Measurements from ENCODE around the gene MYBPC3. TPM values are rescaled to one million over a fixed set of nuclear protein-coding genes. Genes with fewer than 3 reads are reported as not detected.

Gene MYBPC3
- total RNA-seq, 1 experiment from 2014 or later: 0.07 TPM

GRCh38 chr11:47285969-47286770 is 66.3 kb downstream of the MYBPC3 start:
- Mint-ChIP-seq H3K36me3 (peaks cover 73% of the 10 kb centered on the region), H3K27ac (no peak overlapping the region), H3K4me1 (peaks cover under 1% of the 10 kb centered on the region; the same call in 1 of the 2 replicates), H3K27me3 (ENCODE audit: low read depth) (no peaks in the 10 kb centered on the region), H3K4me3 (no peak overlapping the region), H3K9me3 (no peaks in the 10 kb centered on the region)
- ATAC-seq (no peak), DNase-seq (ENCODE audit: low spot score) (no peak)
- TF ChIP-seq ZBTB21 (CRISPR knock-in tag; IDR thresholded peaks at IDR 0.05; ENCODE audit: borderline replicate concordance) (no peak), HMGXB4 (CRISPR knock-in tag; IDR thresholded peaks at IDR 0.05) (no peak), OVOL2 (CRISPR knock-in tag; IDR thresholded peaks at IDR 0.05; ENCODE audit: borderline replicate concordance) (no peak), AFF4 (CRISPR knock-in tag; IDR thresholded peaks at IDR 0.05; ENCODE audit: borderline replicate concordance) (no peak)
- POLR2A ChIA-PET: interaction anchor here (1.3 kb wide), 1 partner anchor 28 kb away, joined by 4 read pairs; the partner anchor contains the start of gene NR1H3
- CTCF ChIA-PET: no interaction called here

DNA sequence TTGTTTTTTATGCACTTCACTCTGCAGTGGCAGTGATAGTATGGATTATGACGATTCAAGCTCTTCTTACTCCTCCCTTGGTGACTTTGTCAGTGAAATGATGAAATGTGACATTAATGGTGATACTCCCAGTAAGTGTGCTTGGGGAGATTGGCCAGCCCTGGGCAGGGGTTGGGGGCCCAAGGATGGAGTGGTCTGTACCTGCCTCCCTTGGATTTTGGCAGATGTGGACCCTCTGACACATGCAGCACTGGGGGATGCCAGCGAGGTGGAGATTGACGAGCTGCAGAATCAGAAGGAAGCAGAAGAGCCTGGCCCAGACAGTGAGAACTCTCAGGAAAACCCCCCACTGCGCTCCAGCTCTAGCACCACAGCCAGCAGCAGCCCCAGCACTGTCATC is 68.4 kb downstream of the MYBPC3 start:
- ATAC-seq (no peak), DNase-seq (ENCODE audit: low spot score) (no peak)
- H3K4me3 Mint-ChIP-seq: no peak overlapping the region
- no peaks in the 10 kb centered on the region for H3K27me3 Mint-ChIP-seq (ENCODE audit: low read depth)
- no peaks in the 10 kb centered on the region for H3K9me3 Mint-ChIP-seq
- peaks cover 66% of the 10 kb centered on the region for H3K36me3 Mint-ChIP-seq
- ChIA-PET CTCF (no interaction called here), POLR2A (no interaction called here)
- H3K4me1 Mint-ChIP-seq: peaks cover 10% of the 10 kb centered on the region
- H3K27ac Mint-ChIP-seq: no peak overlapping the region
- TF ChIP-seq MLX (CRISPR knock-in tag; IDR thresholded peaks at IDR 0.05) (no peak), JAZF1 (CRISPR knock-in tag; IDR thresholded peaks at IDR 0.05) (no peak), OVOL2 (CRISPR knock-in tag; IDR thresholded peaks at IDR 0.05; ENCODE audit: borderline replicate concordance) (no peak), SMAD3 (CRISPR knock-in tag; IDR thresholded peaks at IDR 0.05; ENCODE audit: borderline replicate concordance) (no peak), RORB (CRISPR knock-in tag; IDR thresholded peaks at IDR 0.05) (no peak), NFYB (CRISPR knock-in tag; conservative IDR thresholded peaks at IDR 0.05; ENCODE audit: low read depth) (no peak), HMGXB4 (CRISPR knock-in tag; IDR thresholded peaks at IDR 0.05) (no peak), FOXP4 (CRISPR knock-in tag; IDR thresholded peaks at IDR 0.05) (no peak)
- TF ChIP-seq, protein P1, sequence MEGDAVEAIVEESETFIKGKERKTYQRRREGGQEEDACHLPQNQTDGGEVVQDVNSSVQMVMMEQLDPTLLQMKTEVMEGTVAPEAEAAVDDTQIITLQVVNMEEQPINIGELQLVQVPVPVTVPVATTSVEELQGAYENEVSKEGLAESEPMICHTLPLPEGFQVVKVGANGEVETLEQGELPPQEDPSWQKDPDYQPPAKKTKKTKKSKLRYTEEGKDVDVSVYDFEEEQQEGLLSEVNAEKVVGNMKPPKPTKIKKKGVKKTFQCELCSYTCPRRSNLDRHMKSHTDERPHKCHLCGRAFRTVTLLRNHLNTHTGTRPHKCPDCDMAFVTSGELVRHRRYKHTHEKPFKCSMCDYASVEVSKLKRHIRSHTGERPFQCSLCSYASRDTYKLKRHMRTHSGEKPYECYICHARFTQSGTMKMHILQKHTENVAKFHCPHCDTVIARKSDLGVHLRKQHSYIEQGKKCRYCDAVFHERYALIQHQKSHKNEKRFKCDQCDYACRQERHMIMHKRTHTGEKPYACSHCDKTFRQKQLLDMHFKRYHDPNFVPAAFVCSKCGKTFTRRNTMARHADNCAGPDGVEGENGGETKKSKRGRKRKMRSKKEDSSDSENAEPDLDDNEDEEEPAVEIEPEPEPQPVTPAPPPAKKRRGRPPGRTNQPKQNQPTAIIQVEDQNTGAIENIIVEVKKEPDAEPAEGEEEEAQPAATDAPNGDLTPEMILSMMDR (IDR thresholded peaks at IDR 0.05): no peak
- TF ChIP-seq, protein P2, sequence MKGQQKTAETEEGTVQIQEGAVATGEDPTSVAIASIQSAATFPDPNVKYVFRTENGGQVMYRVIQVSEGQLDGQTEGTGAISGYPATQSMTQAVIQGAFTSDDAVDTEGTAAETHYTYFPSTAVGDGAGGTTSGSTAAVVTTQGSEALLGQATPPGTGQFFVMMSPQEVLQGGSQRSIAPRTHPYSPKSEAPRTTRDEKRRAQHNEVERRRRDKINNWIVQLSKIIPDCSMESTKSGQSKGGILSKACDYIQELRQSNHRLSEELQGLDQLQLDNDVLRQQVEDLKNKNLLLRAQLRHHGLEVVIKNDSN (CRISPR knock-in tag; IDR thresholded peaks at IDR 0.05): no peak
- TF ChIP-seq, protein P3, sequence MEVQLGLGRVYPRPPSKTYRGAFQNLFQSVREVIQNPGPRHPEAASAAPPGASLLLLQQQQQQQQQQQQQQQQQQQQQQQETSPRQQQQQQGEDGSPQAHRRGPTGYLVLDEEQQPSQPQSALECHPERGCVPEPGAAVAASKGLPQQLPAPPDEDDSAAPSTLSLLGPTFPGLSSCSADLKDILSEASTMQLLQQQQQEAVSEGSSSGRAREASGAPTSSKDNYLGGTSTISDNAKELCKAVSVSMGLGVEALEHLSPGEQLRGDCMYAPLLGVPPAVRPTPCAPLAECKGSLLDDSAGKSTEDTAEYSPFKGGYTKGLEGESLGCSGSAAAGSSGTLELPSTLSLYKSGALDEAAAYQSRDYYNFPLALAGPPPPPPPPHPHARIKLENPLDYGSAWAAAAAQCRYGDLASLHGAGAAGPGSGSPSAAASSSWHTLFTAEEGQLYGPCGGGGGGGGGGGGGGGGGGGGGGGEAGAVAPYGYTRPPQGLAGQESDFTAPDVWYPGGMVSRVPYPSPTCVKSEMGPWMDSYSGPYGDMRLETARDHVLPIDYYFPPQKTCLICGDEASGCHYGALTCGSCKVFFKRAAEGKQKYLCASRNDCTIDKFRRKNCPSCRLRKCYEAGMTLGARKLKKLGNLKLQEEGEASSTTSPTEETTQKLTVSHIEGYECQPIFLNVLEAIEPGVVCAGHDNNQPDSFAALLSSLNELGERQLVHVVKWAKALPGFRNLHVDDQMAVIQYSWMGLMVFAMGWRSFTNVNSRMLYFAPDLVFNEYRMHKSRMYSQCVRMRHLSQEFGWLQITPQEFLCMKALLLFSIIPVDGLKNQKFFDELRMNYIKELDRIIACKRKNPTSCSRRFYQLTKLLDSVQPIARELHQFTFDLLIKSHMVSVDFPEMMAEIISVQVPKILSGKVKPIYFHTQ (CRISPR knock-in tag; IDR thresholded peaks at IDR 0.05): no peak

All from WTC11 (cell line).